Camera-type eye (tissue), 1 donor: ENCODE results near the gene PABPN1. TPM values are rescaled to one million over a fixed set of nuclear protein-coding genes. Genes with fewer than 3 reads are reported as not detected.

Experiments
- total RNA-seq: library from RNA; depleted of rRNA; stranded (reverse); fragments of >200 nt; gene quantifications from one replicate; pipeline ENCODE4 v1.2.3, GENCODE V29; 2014

The PABPN1 gene
- total RNA-seq = 94.1 TPM

DNA sequence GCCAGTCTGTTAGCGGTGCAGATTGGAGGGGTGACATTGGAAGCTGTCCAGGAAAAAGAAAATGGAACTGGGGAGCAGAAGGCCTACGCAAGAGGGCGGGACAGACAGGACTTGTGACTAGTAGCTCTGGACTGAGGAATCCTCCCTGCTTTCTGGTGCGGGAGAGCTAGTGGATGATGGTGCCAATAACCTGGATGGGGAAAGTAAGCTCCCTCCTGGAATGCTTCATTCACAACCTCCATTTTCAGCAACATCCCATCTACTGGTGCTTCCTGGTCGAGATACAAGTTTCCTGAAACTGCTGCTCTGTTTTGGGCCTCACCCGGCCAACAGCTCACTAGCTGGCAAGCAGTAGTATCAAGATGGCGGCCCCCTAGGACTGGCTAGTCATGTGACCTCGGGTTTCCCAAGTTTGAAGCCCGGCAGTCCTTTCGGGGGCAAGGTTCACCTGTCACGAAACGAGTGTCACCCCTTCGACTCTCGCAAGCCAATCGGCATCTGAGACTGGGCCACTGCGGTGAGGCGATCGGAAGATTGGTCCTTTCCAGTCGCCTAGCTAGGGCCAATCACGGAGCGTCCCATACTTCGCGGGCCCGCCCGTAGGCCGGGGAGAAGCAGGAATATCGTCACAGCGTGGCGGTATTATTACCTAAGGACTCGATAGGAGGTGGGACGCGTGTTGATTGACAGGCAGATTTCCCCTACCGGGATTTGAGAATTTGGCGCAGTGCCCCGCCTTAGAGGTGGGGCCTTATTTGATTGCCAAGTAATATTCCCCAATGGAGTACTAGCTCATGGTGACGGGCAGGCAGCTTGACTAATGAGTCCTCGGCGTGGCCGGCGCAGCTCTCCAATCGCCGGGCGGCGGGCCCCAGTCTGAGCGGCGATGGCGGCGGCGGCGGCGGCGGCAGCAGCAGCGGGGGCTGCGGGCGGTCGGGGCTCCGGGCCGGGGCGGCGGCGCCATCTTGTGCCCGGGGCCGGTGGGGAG, at the start of gene PABPN1:
TSS of gene PABPN1 (plus strand) at position 874 of the 988 bp plus-strand sequence. CDS start at position 887, 13 bp downstream.

GRCh38 chr14:23286020-23286901, 35.0 kb upstream of the PABPN1 start, which contains the start of gene HOMEZ:
HOMEZ (minus strand) TSS chr14:23286132; CDS start chr14:23285952, 180 bp downstream.

DNA sequence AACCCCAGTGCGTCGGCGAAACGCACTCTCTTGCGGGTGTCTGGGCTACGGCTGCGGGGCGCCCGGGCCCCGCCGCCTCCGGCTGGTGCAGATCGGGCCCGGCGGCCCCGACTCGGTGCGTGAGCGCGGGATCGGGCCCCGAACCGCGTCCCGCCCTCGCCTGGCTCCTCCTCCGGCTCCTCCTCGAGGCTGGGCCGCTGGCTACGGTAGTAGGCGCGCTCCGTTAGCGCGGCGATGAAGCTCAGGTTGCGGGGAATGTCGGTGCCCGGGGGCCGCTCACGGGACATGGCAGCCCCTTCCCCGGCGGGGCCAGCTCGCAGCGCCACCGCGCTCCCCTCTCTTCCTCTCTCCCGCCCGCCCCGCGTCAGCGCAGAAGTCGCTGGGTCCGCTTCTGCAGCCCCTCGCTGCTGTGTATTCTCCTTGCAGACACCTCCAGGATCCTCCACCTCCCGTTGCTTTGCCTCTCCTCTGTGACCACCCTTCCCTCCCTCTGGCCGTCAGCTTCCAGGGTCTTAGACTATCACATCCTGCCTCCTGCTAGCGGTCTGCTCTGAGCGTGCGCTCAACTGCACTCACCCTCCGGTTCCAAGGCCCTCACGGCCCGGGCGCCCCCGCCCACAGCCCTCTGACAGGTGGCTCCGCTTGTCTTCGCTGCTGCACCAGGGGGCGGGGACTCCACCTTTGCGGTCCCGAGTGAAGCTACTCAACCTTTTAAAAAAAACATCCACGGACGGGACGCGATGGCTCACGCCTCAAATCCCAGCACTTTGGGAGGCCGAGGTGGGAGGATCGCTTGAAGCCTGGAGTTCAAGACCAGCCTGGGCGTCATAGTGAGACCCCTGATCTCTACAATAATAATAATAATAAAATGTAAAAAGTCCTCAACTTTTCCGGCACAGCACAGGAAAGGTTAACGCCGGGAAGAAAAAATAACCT, 18.7 kb upstream of the PABPN1 start, which contains the start of gene PPP1R3E:
TSS of gene PPP1R3E (minus strand) at position 570 of the 936 bp plus-strand sequence. CDS start at position 287, 283 bp downstream.

DNA sequence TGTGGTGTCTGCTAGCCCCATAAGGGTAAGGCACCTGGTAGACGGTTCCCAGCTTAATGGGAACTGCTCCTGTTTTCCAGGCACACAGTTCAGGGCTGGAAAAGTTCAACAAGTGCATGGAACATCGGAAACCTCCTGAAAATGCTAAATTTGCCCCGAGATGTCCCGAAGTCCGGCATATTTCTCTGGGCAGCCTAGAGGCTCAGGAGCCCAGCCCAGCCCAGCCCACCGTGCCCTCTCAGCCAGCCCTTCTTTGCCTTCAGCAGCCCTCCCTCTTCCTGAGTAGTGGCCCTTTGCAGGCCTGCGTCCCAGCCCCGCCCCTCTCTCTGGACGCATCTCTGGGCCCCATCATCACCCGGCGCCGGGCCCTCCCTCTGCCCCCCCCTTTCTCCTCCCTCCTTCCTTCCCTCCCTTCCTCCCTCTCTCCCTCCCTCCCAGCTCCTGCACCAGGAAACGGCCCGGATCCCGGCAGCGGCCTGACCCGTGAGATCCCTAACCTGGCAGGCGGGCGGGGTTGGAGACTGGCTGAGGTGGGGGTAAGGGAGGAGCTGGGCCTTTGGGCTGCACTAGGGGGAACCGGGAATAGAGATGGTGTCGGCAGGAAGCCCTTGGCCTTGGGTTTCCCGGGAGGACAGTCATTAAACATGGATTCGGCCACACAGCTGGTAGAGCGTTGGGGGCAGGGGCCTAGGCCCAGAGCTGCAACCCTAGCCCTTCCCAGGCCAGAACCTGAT, 14.7 kb upstream of the PABPN1 start, which contains the start of gene BCL2L2:
TSS of gene BCL2L2 (plus strand) at position 422 of the 734 bp plus-strand sequence. CDS start 935 bp downstream, outside the sequence.

GRCh38 chr14:23352506-23353432, 31.5 kb downstream of the PABPN1 start, which contains the start of gene SLC22A17:
SLC22A17 (minus strand) TSS chr14:23352887.

DNA sequence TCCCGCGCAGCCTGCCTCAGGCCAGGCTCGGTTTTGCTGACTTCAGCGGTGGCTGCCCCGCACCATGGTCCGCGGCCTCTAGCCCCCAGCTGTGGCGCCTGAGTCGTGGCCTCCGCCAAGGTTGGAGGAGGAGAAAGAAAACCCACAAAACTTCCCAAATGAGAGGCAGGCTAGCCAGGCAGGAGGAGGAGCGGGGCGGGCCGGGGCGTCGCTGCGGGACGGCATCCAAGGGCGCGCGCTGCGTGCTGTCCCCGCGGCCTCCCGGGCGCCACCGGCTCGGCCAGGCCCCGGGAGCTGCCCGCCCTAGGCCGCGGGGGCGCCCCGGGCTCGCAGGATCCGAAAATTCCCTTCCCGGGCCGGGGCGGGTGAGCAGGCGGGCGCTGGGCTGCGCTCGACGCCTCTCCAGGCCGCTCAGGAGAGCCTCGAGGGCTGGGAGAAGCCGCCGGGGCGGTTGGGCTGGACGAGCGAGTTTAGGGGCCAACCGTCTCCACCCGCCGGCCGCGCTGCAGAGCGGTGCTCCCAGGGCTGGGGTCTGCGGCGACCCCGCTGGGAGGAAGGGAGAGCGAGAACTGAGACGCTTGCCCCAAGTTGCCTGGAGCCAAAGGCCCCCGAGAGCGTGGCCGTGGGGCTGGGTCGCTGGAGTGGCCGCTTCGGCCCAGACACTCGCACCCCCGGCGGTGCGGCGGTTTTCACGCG, 43.9 kb downstream of the PABPN1 start, which contains the start of gene EFS:
TSS of gene EFS (minus strand) at position 137 of the 696 bp plus-strand sequence. CDS start 147 bp downstream, outside the sequence.

DNA sequence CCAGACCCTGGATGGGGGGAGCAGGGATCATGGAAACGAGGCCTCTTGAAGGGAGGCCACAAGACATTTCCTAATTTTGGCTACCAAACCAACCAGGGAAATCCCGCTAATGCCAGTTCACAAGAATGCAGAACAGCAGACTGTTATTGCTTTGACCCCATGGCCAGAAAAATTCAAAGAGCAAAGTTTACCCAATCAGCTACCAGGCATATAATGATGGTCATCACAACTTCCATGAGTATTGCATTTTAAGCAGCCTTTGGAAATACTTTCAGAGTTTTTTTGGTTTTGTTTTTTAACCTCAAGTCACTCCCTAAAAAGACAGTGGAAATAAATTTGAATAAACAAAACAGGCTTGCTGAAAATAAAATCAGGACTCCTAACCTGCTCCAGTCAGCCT, 51.3 kb downstream of the PABPN1 start, which contains the start of gene IL25:
TSS of gene IL25 (plus strand) at position 301 of the 400 bp plus-strand sequence.

Other genes with a start within 250 kb of the PABPN1 start
- gene ACIN1, start 226.3 kb upstream of the PABPN1 start, total RNA-seq = 155 TPM
- gene C14orf119, start 226.0 kb upstream of the PABPN1 start, total RNA-seq = 15.8 TPM
- gene CIROP, start 216.5 kb upstream of the PABPN1 start, total RNA-seq = not detected
- gene CEBPE, start 202.2 kb upstream of the PABPN1 start, total RNA-seq = not detected
- 36.9 TPM for gene SLC7A8, start 137.8 kb upstream of the PABPN1 start, total RNA-seq
- gene RNF212B, start 83.5 kb upstream of the PABPN1 start, total RNA-seq = not detected
- 7.9 TPM for gene HOMEZ, start 35.3 kb upstream of the PABPN1 start, total RNA-seq
- gene PPP1R3E, start 18.6 kb upstream of the PABPN1 start, total RNA-seq = 14.0 TPM
- gene BCL2L2, start 14.6 kb upstream of the PABPN1 start, total RNA-seq = 29.7 TPM
- 65.6 TPM for gene SLC22A17, start 31.4 kb downstream of the PABPN1 start, total RNA-seq
- 33.1 TPM for gene EFS, start 43.7 kb downstream of the PABPN1 start, total RNA-seq
- gene IL25, start 51.4 kb downstream of the PABPN1 start, total RNA-seq = not detected
- 5.9 TPM for gene CMTM5, start 55.6 kb downstream of the PABPN1 start, total RNA-seq
- 0.49 TPM for gene MYH6, start 86.8 kb downstream of the PABPN1 start, total RNA-seq
- gene MYH7, start 114.2 kb downstream of the PABPN1 start, total RNA-seq = 69.1 TPM
- gene NGDN, start 148.2 kb downstream of the PABPN1 start, total RNA-seq = 48.5 TPM
- 1.6 TPM for gene ZFHX2, start 230.3 kb downstream of the PABPN1 start, total RNA-seq
- 21.6 TPM for gene THTPA, start 234.8 kb downstream of the PABPN1 start, total RNA-seq
- 32.0 TPM for gene AP1G2, start 246.3 kb downstream of the PABPN1 start, total RNA-seq